Endothelial cell of umbilical vein (primary cell): Measurements from ENCODE around the gene EBLN1. TPM values are rescaled to one million over a fixed set of nuclear protein-coding genes. Genes with fewer than 3 reads are reported as not detected.

Experiments used
- BruUV-seq: library from RNA; stranded (reverse); fragments of 400-500 nt; replicated peaks from 2 replicates; lab custom pipeline; 2021; lab: Mats Ljungman, UMichigan
- CTCF ChIA-PET: fragments of 300-600, 350-600 bp; sonication (Branson Sonifier 250); formaldehyde crosslinking; loops from one replicate; lab custom pipeline; 2021; ENCODE audit warnings: antibody characterized with exemption, inconsistent platforms; lab: Charles Lee
- POLR2A ChIA-PET: fragments of 300-600, 350-600 bp; sonication (Branson Sonifier 250); formaldehyde crosslinking; loops from one replicate; lab custom pipeline; 2021; ENCODE audit warnings: antibody characterized with exemption, inconsistent platforms; lab: Charles Lee
- DNase-seq: peaks from one replicate; pipeline ENCODE4 v3.0.0-alpha.2; 2011; ENCODE audit warnings: low read depth, low spot score
- FAIRE-seq: peaks from 2 replicates; lab custom pipeline; 2011; peaks lifted over from hg19 to GRCh38; lab: Jason Lieb, UNC
- H2AFZ ChIP-seq: 2 replicates; pipeline ENCODE4 v1.6.0; 2012; ENCODE audit warnings: low read depth, low read length, control low read depth, inconsistent platforms
- H3K27ac ChIP-seq: 2 replicates; pipeline ENCODE4 v1.5.1; 2011; ENCODE audit warnings: low read depth, mild to moderate bottlenecking, control low read depth, low read length, moderate library complexity; ENCODE audit not compliant: insufficient read depth
- H3K27me3 ChIP-seq, 2 experiments: 2 replicates each; pipeline versions ENCODE4 v1.6.0 to v1.6.1; 2011; ENCODE audit warnings: low read length in 2 of 2, mixed read lengths in 1 of 2; ENCODE audit not compliant: control insufficient read depth in 2 of 2, insufficient read depth in 2 of 2
- H3K36me3 ChIP-seq, 2 experiments: 2 replicates in 1 of 2; 3 replicates in 1 of 2; pipeline ENCODE4 v1.5.1; 2011; ENCODE audit warnings: low read length in 2 of 2, mild to moderate bottlenecking in 1 of 2, moderate library complexity in 1 of 2; ENCODE audit not compliant: control insufficient read depth in 2 of 2, insufficient read depth in 2 of 2; ENCODE audit errors: extremely low read depth in 1 of 2
- H3K4me1 ChIP-seq: 3 replicates; pipeline ENCODE4 v1.5.1; 2011; ENCODE audit warnings: mild to moderate bottlenecking, low read length; ENCODE audit not compliant: control insufficient read depth, insufficient read depth; ENCODE audit errors: extremely low read depth
- H3K4me2 ChIP-seq: 2 replicates; pipeline ENCODE4 v1.6.1; 2011; ENCODE audit warnings: low read length, control low read depth, mixed read lengths; ENCODE audit not compliant: insufficient read depth
- H3K4me3 ChIP-seq, 3 experiments: fragments of 200-600 bp in 1 of 3; sonication (generic), shearing (Covaris generic) in 1 of 3; replicated peaks in 1 of 3; 2 replicates each; pipeline ENCODE4 v1.5.1; 2011 to 2016; ENCODE audit warnings: control low read depth in 3 of 3, low read length in 3 of 3, mild to moderate bottlenecking in 2 of 3, inconsistent platforms in 1 of 3, low read depth in 1 of 3, moderate library complexity in 1 of 3; ENCODE audit not compliant: insufficient read depth in 1 of 3
- H3K79me2 ChIP-seq: 2 replicates; pipeline ENCODE4 v1.6.0; 2012; ENCODE audit warnings: low read length, inconsistent platforms; ENCODE audit not compliant: control insufficient read depth, insufficient read depth
- H3K9ac ChIP-seq: replicated peaks from 2 replicates; pipeline ENCODE3; 2011; ENCODE audit warnings: low read length, control low read depth; ENCODE audit not compliant: insufficient read depth; ENCODE audit errors: extremely low read depth
- H3K9me1 ChIP-seq: replicated peaks from 3 replicates; pipeline ENCODE4 v1.6.0; 2011; ENCODE audit warnings: mild to moderate bottlenecking, low read length; ENCODE audit not compliant: control insufficient read depth, insufficient read depth; ENCODE audit errors: extremely low read depth
- H3K9me3 ChIP-seq: replicated peaks from 2 replicates; pipeline ENCODE4 v1.5.1; 2012; ENCODE audit warnings: low read length, inconsistent platforms; ENCODE audit not compliant: control insufficient read depth, insufficient read depth
- H4K20me1 ChIP-seq: replicated peaks from 2 replicates; pipeline ENCODE3; 2011; ENCODE audit warnings: mild to moderate bottlenecking, low read length; ENCODE audit not compliant: control insufficient read depth, insufficient read depth; ENCODE audit errors: extremely low read depth
- CTCF ChIP-seq, 2 donors: IDR thresholded peaks; 1 replicate in 1 of 2; 2 replicates in 1 of 2; pipeline ENCODE4 v1.5.1; 2011; ENCODE audit warnings: low read length in 2 of 2, mild to moderate bottlenecking in 2 of 2, moderate library complexity in 2 of 2, control low read depth in 1 of 2, inconsistent platforms in 1 of 2, low read depth in 1 of 2; ENCODE audit not compliant: insufficient read depth in 1 of 2; ENCODE audit errors: extremely low read depth in 1 of 2
- EZH2 ChIP-seq: IDR thresholded peaks from 2 replicates; pipeline ENCODE4 v1.6.1; 2012; ENCODE audit warnings: borderline replicate concordance, low read depth, mild to moderate bottlenecking, moderate library complexity, low read length, inconsistent platforms; ENCODE audit not compliant: severe bottlenecking
- FOS ChIP-seq: IDR thresholded peaks from 2 replicates; pipeline ENCODE4 v1.6.1; 2011; ENCODE audit warnings: mild to moderate bottlenecking, low read length, moderate library complexity, borderline replicate concordance; ENCODE audit not compliant: insufficient read depth
- GATA2 ChIP-seq: IDR thresholded peaks from 2 replicates; pipeline ENCODE4 v1.7.0; 2011; ENCODE audit warnings: low read depth, mild to moderate bottlenecking, moderate library complexity, mixed read lengths, low read length; ENCODE audit not compliant: insufficient read length, insufficient read depth
- JUN ChIP-seq: IDR thresholded peaks from 2 replicates; pipeline ENCODE4 v1.6.1; 2011; ENCODE audit warnings: borderline replicate concordance, low read depth; ENCODE audit not compliant: insufficient read length, insufficient read depth
- MAX ChIP-seq: IDR thresholded peaks from 2 replicates; pipeline ENCODE4 v1.6.1; 2011; ENCODE audit not compliant: insufficient read depth, insufficient read length
- MYC ChIP-seq: IDR thresholded peaks from one replicate; pipeline ENCODE4 v1.6.1; 2011; ENCODE audit warnings: mild to moderate bottlenecking, low read depth, low read length
- POLR2A ChIP-seq: IDR thresholded peaks from 2 replicates; pipeline ENCODE4 v1.6.1; 2012; ENCODE audit warnings: low read depth, mild to moderate bottlenecking, control low read depth, low read length
- POLR2AphosphoS5 ChIP-seq: IDR thresholded peaks from 2 replicates; pipeline ENCODE4 v1.6.1; 2012; ENCODE audit warnings: low read depth, mild to moderate bottlenecking, control low read depth, low read length, moderate library complexity; ENCODE audit not compliant: insufficient read depth
- dilution Hi-C: fragments of 300-500 bp; cut with MboI; formaldehyde crosslinking; loops from one replicate; pipeline ENCODE4 v1.15.0; 2019; ENCODE audit warnings: low sequenced_read_pairs; ENCODE audit not compliant: extremely low pct_ligation_motif_present
- intact Hi-C: fragments of 100-400 bp; cut with micrococcal nuclease; formaldehyde crosslinking; loops from one replicate; pipeline ENCODE4 v1.10.0; 2022
- polyA plus RNA-seq, 4 experiments: library from polyadenylated mRNA; depleted of rRNA in 3 of 4; stranded (reverse) in 3 of 4; unstranded in 1 of 4; fragments of >200 nt; gene quantifications; 2 replicates each; pipeline versions ENCODE4 v1.2.1 to v1.2.3, GENCODE V29; 2011 to 2012; ENCODE audit warnings: missing spikeins in 1 of 4
- total RNA-seq: library from RNA; stranded (reverse); gene quantifications from 2 replicates; pipeline ENCODE4 v1.2.3, GENCODE V29; 2021

Gene EBLN1
- total and polyA plus RNA-seq, 2 donors (not counting 3 experiments of a cell fraction or from before 2014, with no cell fraction given), result not detected

- Histone ChIP-seq H3K79me2 (no peaks in the 10 kb centered on the region), H3K9ac (no peak overlapping the region), H3K36me3 (no peaks in the 10 kb centered on the region), H4K20me1 (no peaks in the 10 kb centered on the region), H2AFZ (no peak overlapping the region), H3K9me1 (no peaks in the 10 kb centered on the region), H3K4me2 (no peak overlapping the region), H3K4me3 (no peak overlapping the region), H3K9me3 (no peaks in the 10 kb centered on the region), H3K27me3 (peaks cover 0 to 2% of the 10 kb centered on the region in 2 experiments), H3K4me1 (no peaks in the 10 kb centered on the region), H3K27ac (no peak overlapping the region)
- intact Hi-C loops, result no loop called here
- no TSS peak for BruUV-seq
- dilution Hi-C loops, result no loop called here
- ChIA-PET CTCF (no interaction called here), POLR2A (no interaction called here)
- DNase-seq, result no peak
- no peak for FAIRE-seq
- TF ChIP-seq GATA2 (no peak), EZH2 (no peak), JUN (no peak), POLR2A (no peak), POLR2AphosphoS5 (no peak)
Measured at GRCh38 chr10:22180724-22181123, 37.1 kb downstream of the EBLN1 start.

GRCh38 chr10:22174442-22174841 lies 43.4 kb downstream of the EBLN1 start:
- BruUV-seq, result no TSS peak
- H3K9me3 ChIP-seq, result no peaks in the 10 kb centered on the region
- no peaks in the 10 kb centered on the region for H3K27me3 ChIP-seq
- DNase-seq (no peak), FAIRE-seq (no peak)
- ChIA-PET CTCF (no interaction called here), POLR2A (no interaction called here)
- H3K36me3 ChIP-seq, result no peaks in the 10 kb centered on the region
- no peaks in the 10 kb centered on the region for H4K20me1 ChIP-seq
- no peak overlapping the region for H3K4me3 ChIP-seq
- H3K4me2 ChIP-seq, result no peak overlapping the region
- intact Hi-C loops, result no loop called here
- no peaks in the 10 kb centered on the region for H3K9me1 ChIP-seq
- no peak overlapping the region for H3K27ac ChIP-seq
- no peak overlapping the region for H3K9ac ChIP-seq
- no peaks in the 10 kb centered on the region for H3K4me1 ChIP-seq
- H2AFZ ChIP-seq, result no peak overlapping the region
- dilution Hi-C loops, result no loop called here
- no peaks in the 10 kb centered on the region for H3K79me2 ChIP-seq
- TF ChIP-seq POLR2AphosphoS5, result no peak
- no peak for TF ChIP-seq MYC
- TF ChIP-seq FOS, result no peak
- TF ChIP-seq MAX, result no peak
- no peak for TF ChIP-seq CTCF (IDR thresholded peaks at IDR 0.05; ENCODE audit: extremely low read depth in 1 of 2, insufficient read depth in 1 of 2, low read depth in 1 of 2, low read length in 2 of 2)
